GM12873 (cell line): ENCODE results near the gene NELL1.

Experiments
- CTCF ChIP-seq: IDR thresholded peaks from 2 replicates; pipeline ENCODE4 v1.5.1; 2012; ENCODE audit warnings: low read depth, mild to moderate bottlenecking, moderate library complexity, low read length, control low read depth; ENCODE audit not compliant: insufficient read depth; ENCODE audit errors: missing control alignments

Gene NELL1

GRCh38 chr11:21430537-21430936 lies 761.2 kb downstream of the NELL1 start:
- TF ChIP-seq CTCF = no peak

GRCh38 chr11:21446939-21447590 lies 777.7 kb downstream of the NELL1 start:
- TF ChIP-seq CTCF = no peak

- no peak for TF ChIP-seq CTCF
Observed at GRCh38 chr11:21447871-21448270, 778.5 kb downstream of the NELL1 start.

GRCh38 chr11:21456186-21456585 lies 786.8 kb downstream of the NELL1 start:
- TF ChIP-seq CTCF = no peak

GRCh38 chr11:21460082-21460481 lies 790.7 kb downstream of the NELL1 start:
- no peak for TF ChIP-seq CTCF

GRCh38 chr11:21461701-21462100 lies 792.3 kb downstream of the NELL1 start:
- TF ChIP-seq CTCF = no peak

GRCh38 chr11:21464601-21465193 lies 795.3 kb downstream of the NELL1 start:
- TF ChIP-seq CTCF = no peak
